Spinal cord (tissue), 10 donors: ENCODE data around the gene AEN. TPM values are rescaled to one million over a fixed set of nuclear protein-coding genes. Genes with fewer than 3 reads are reported as not detected.

ENCODE experiments used
- DNase-seq, 6 donors: peaks; one replicate each; pipeline versions ENCODE4 v3.0.0 to v3.0.0-alpha.2; 2013 to 2015; ENCODE audit warnings: low spot score in 6 of 6, low read depth in 4 of 6
- H3K27ac ChIP-seq: one replicate; pipeline ENCODE4 v1.5.1; 2013; ENCODE audit warnings: low read depth, low read length, control low read depth
- H3K27me3 ChIP-seq: one replicate; pipeline ENCODE4 v1.6.1; 2013; ENCODE audit warnings: low read length; ENCODE audit not compliant: control insufficient read depth, insufficient read depth
- H3K36me3 ChIP-seq: one replicate; pipeline ENCODE4 v1.6.1; 2013; ENCODE audit warnings: low read length; ENCODE audit not compliant: control insufficient read depth, insufficient read depth
- H3K4me1 ChIP-seq: one replicate; pipeline ENCODE4 v1.6.1; 2013; ENCODE audit warnings: low read length; ENCODE audit not compliant: control insufficient read depth, insufficient read depth
- H3K4me3 ChIP-seq: one replicate; pipeline ENCODE4 v1.5.1; 2013; ENCODE audit warnings: low read depth, low read length, control low read depth
- H3K9me3 ChIP-seq: one replicate; pipeline ENCODE4 v1.6.1; 2013; ENCODE audit warnings: low read length; ENCODE audit not compliant: control insufficient read depth, insufficient read depth
- WGBS: methylation state at CpG from one replicate; pipeline ENCODE4 v1.1.5; 2013; ENCODE audit warnings: missing lambda C conversion rate; ENCODE audit not compliant: insufficient coverage; 5-methylcytosine and 5-hydroxymethylcytosine counted together
- long read RNA-seq, 4 donors: transcript quantifications; one replicate each; lab custom pipeline, GENCODE V29; 2026
- polyA plus RNA-seq, 2 donors: library from polyadenylated mRNA; unstranded; fragments of 120-200 nt; gene quantifications; one replicate each; pipeline ENCODE4 v1.2.1, GENCODE V29; 2013; ENCODE audit not compliant: insufficient read length in 2 of 2
- total RNA-seq, 2 donors: library from RNA; depleted of rRNA in 1 of 2; stranded (reverse); fragments of 120-200 nt in 1 of 2; fragments of >200 nt in 1 of 2; gene quantifications; one replicate each; pipeline versions ENCODE4 v1.2.3 to v1.2.4, GENCODE V29; 2013 to 2014
- donor health status: healthy.

The AEN gene, protein sequence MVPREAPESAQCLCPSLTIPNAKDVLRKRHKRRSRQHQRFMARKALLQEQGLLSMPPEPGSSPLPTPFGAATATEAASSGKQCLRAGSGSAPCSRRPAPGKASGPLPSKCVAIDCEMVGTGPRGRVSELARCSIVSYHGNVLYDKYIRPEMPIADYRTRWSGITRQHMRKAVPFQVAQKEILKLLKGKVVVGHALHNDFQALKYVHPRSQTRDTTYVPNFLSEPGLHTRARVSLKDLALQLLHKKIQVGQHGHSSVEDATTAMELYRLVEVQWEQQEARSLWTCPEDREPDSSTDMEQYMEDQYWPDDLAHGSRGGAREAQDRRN
- total RNA-seq: 1 to 10 TPM; 7.0 to 7.3 TPM
- 10 to 100 TPM in 1 of 2 donors, 1 to 10 TPM in 1; 8.3 to 10.1 TPM for polyA plus RNA-seq
- long read RNA-seq, donor 1, full-length matches to known transcripts: 3 of 3 reads
- long read RNA-seq, donor 1, partial matches to known transcripts: 0 of 3 reads
- long read RNA-seq, donor 1, other reads (novel, unspliced or antisense): 0 of 3 reads
- long read RNA-seq, donor 2, partial matches to known transcripts: 0 of 1 reads
- long read RNA-seq, donor 2, other reads (novel, unspliced or antisense): 0 of 1 reads
- long read RNA-seq, donor 3, partial matches to known transcripts: 5 of 6 reads
- long read RNA-seq, donor 3, other reads (novel, unspliced or antisense): 0 of 6 reads
- long read RNA-seq, donor 4: 0 reads

DNA sequence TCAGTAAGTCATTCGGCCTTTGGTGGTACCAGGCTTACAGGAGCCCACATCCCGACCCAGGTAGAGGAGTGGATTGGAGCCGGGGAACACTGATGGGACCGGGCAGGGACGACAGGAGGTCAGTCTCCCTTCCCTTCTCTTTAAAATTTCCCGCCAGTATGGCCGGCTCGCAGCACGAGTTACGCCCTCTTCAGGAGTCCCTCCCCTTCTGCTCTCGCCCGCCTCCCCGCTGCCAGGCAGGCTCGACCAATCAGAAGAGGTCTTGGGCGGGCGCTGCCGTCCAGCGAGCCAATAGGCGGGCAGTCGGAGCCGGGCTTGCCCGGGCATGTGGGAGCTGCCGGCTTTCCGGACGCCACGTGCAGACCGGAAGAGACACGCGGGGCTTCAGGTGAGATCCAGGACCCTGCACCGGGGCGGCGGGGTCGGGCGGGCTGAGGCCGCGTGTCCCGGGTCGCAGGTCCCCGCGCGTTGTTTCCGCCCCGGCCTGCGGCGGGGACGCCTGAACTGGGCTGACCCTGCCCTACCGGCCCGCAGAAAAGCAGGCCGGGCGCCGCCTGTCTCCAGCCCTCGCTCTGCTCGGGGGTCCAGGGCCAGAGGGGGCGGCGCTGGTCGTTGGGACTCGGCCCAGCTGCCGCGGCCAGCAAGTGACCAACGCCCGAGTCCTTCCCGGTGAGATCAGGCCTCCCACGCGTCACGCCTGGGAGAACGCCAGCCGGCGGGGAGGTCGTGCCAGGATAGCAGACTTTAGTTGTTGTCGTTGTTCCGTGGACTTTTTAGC lies at the start of gene AEN:
Gene AEN, plus strand, starts transcription at position 346 of the 778 bp plus-strand sequence. CDS start 4,870 bp downstream, outside the sequence.
- DNase-seq: peak in 5 of 6 donors; percentile 86 to 98 (median 93)
- peaks cover 23% of the 10 kb centered on the region for H3K4me1 ChIP-seq
- peak within 1 kb of the TSS; percentile 52 for H3K27ac ChIP-seq
- no peaks in the 10 kb centered on the region for H3K9me3 ChIP-seq
- H3K36me3 ChIP-seq: peaks cover 6% of the 10 kb centered on the region
- WGBS: under 1% methylated on average over 71 of the region's 71 CpGs
- H3K4me3 ChIP-seq: peak within 1 kb of the TSS; percentile 59
- H3K27me3 ChIP-seq: no peaks in the 10 kb centered on the region

DNA sequence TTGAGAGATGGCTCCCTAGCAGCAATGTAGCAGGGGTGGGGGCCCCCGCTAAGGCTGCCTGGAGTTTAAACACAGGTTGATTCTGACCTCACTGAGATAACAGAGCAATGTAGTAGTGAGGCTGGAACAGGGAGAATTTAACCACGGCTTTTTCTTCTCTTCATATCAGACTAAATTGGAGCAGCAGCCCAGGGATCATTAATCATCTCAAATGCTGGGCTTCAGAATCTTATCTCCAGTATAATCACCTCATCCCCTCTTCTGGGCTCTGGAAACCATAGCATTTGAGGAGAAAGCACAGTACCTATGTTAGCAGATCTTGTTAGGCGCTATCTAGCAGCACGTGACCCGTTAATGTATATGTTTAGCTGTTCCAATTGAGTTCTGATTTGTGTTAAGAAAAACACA lies 49.3 kb upstream of the AEN start:
- no peaks in the 10 kb centered on the region for H3K27me3 ChIP-seq
- H3K9me3 ChIP-seq: no peaks in the 10 kb centered on the region
- WGBS: no CpG with 5 or more reads among the region's 5 CpGs
- peak in 1 of 6 donors; percentile 60 for DNase-seq
- no peak overlapping the region for H3K27ac ChIP-seq
- H3K4me1 ChIP-seq: peaks cover 14% of the 10 kb centered on the region
- H3K36me3 ChIP-seq: no peaks in the 10 kb centered on the region
- no peak overlapping the region for H3K4me3 ChIP-seq

DNA sequence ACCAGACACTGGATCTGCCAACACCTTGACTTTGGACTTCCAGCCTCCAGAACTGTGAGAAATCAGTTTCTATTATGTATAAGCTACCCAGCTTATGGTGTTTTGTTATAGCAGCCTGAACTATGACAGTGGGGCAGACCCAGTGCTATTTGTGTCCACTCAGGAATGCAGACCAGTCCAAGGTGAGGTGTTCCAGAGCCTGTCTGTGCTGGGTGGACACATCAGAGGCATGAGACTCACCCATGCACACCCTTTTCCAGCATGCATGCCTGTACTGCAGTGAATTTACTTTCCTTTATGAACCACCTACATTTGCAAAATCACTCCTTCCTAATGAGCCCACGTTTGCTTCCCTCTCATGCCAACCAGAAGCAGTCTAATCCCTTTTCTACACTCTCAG lies 47.1 kb upstream of the AEN start:
- Histone ChIP-seq H3K27me3 (no peaks in the 10 kb centered on the region), H3K4me1 (peaks cover 14% of the 10 kb centered on the region), H3K9me3 (no peaks in the 10 kb centered on the region), H3K36me3 (no peaks in the 10 kb centered on the region), H3K27ac (no peak overlapping the region), H3K4me3 (no peak overlapping the region)
- no peak for DNase-seq
- WGBS: 63% methylated on average over 1 of the region's 1 CpG

DNA sequence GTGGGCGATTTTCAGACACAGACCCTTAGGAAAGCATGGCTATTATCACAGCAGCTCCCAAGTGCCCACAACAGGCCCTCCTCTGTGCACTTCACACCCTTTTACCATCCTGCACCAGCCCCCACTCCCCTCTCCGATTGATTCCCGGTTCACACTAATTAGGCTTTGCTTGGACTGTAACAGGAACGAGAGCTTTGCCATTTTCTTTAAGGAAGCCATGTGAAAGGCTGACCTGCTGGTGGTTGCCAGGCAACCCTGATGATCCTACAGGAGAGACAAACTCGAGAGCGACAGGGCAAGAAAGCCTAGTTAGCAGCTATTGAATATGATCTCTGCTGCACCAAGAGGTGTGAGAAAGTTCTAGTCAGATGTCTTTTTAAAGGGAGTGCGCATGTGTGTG lies 46.5 kb upstream of the AEN start:
- no peak overlapping the region for H3K27ac ChIP-seq
- H3K36me3 ChIP-seq: no peaks in the 10 kb centered on the region
- peak in 4 of 6 donors; percentile 15 to 92 (median 50) for DNase-seq
- WGBS: 15% methylated on average over 7 of the region's 7 CpGs
- H3K4me1 ChIP-seq: peaks cover 14% of the 10 kb centered on the region
- H3K9me3 ChIP-seq: no peaks in the 10 kb centered on the region
- no peak overlapping the region for H3K4me3 ChIP-seq
- no peaks in the 10 kb centered on the region for H3K27me3 ChIP-seq

DNA sequence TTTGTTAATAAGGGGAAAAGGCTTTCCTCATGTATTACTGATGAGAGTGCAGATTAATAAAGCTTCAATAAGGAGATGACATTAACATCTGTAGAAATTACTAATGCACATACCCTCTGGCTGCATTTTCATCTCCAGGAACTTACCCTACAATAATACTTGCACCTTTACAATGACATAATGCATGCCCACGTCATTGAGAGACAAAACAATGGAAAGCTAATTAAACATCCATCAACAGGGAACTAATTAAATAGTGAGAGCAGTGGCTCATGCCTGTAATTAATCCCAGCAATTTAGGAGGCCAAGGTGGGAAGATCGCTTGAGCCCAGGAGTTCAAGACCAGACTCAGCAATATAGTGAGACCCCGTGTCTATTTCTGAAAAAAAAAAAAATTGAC lies 41.8 kb upstream of the AEN start:
- no CpG with 5 or more reads among the region's 3 CpGs for WGBS
- no peak overlapping the region for H3K27ac ChIP-seq
- no peaks in the 10 kb centered on the region for H3K36me3 ChIP-seq
- no peaks in the 10 kb centered on the region for H3K9me3 ChIP-seq
- H3K4me3 ChIP-seq: no peak overlapping the region
- H3K27me3 ChIP-seq: no peaks in the 10 kb centered on the region
- peak in 1 of 6 donors; percentile 58 for DNase-seq
- H3K4me1 ChIP-seq: peaks cover 5% of the 10 kb centered on the region

DNA sequence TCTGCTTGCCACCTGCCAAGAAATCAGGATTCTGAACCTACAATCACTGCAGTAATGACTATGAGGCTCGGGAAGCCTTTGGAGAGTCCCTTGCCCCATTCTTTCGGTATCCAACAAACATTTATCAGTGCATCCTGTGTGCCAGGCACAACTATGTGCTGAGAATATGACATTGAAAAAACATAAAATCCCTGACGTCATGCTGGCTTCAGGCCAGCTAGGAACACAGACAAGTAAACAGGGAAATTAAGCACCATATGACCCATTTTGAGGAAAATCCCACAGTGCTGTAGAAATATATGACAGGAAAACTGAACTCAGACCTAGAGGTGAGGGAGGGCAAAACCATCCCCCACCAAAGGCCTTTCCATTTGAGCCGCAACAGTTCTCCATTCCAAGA lies 40.6 kb upstream of the AEN start:
- Histone ChIP-seq H3K27me3 (no peaks in the 10 kb centered on the region), H3K4me3 (no peak overlapping the region), H3K4me1 (no peaks in the 10 kb centered on the region), H3K36me3 (no peaks in the 10 kb centered on the region), H3K9me3 (no peaks in the 10 kb centered on the region), H3K27ac (no peak overlapping the region)
- WGBS: 53% methylated on average over 2 of the region's 4 CpGs
- DNase-seq: peak in 2 of 6 donors; percentile 12 to 42

DNA sequence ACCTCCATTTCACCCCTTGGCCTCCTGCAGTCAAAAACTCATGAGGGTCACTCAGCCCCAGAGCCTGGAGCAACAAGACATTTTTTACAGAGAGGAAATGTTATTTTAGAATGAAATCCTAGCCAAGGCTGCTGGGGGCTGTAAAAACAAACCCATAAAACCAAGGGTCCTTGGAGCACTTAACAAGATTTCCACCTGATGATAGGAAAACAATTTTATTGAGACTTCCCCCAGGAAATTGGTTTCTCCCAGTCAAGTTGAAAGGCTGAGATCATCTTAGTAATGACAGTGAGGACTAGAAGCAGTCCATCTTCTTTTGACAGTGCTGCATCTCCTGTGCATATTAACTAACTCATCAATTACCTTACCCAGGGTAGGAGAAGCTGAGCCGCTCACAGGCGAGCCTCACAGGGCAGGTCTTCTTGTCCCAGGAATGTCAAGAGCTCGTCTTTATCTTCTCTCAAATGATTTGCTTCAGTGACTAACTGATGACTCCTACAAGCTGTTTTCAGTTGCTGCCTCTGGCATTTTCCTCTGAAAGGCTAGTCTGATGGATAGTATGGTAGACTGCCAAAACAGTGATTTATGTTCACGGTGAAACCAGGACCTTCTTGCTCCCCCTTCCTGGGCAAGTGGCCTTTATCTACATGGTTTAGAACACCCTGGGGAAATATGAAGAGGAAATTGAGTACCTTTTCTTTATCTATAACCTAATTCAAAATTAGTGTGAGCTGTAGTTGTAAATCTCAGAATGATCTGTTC lies 34.6 kb upstream of the AEN start:
- no peaks in the 10 kb centered on the region for H3K36me3 ChIP-seq
- H3K4me3 ChIP-seq: no peak overlapping the region
- H3K27ac ChIP-seq: no peak overlapping the region
- 30% methylated on average over 2 of the region's 4 CpGs for WGBS
- no peaks in the 10 kb centered on the region for H3K27me3 ChIP-seq
- H3K4me1 ChIP-seq: peaks cover 3% of the 10 kb centered on the region
- DNase-seq: peak in 1 of 6 donors; percentile 66
- H3K9me3 ChIP-seq: no peaks in the 10 kb centered on the region

DNA sequence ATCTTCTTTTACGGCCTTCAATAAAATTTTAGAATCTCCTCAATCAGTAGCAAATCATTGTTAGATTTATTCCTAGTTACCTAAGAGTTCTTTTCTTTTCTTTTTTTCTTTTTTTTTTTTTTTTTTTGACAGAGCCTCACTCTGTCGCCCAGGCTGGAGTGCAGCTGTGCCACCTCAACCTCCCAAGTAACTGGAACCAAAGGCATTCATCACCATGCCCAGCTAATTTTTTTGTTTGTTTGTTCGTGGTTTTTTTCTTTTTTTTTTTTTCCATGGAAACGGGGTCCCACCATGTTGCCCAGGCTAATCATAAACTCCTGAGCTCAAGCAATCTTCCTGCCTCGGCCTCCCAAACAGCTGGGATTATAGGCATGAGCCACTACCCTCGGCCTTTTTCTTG lies 30.4 kb upstream of the AEN start:
- no peaks in the 10 kb centered on the region for H3K27me3 ChIP-seq
- no peaks in the 10 kb centered on the region for H3K9me3 ChIP-seq
- WGBS: no CpG with 5 or more reads among the region's 6 CpGs
- H3K36me3 ChIP-seq: no peaks in the 10 kb centered on the region
- peaks cover 3% of the 10 kb centered on the region for H3K4me1 ChIP-seq
- DNase-seq: no peak
- H3K27ac ChIP-seq: no peak overlapping the region
- H3K4me3 ChIP-seq: no peak overlapping the region

DNA sequence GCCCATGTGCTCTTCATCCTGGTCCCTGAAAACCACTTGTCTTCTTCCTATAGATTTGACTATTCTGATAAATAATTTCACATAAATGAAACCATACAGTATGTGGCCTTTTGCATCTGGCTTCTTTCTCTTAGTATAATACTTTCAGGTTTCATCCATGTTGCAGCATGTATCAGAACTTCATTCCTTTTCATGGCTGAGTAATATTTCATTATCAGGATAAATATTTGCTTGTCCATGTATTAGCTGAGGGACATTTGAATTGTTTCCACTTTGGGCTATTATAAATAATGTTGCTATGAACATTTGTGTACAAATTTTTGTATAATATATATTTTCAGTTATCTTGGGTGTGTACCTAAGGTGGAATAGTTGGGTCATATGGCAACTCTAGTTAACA lies 29.8 kb upstream of the AEN start:
- H3K36me3 ChIP-seq: no peaks in the 10 kb centered on the region
- H3K27me3 ChIP-seq: no peaks in the 10 kb centered on the region
- peaks cover 3% of the 10 kb centered on the region for H3K4me1 ChIP-seq
- no peak for DNase-seq
- no peaks in the 10 kb centered on the region for H3K9me3 ChIP-seq
- H3K4me3 ChIP-seq: no peak overlapping the region
- H3K27ac ChIP-seq: no peak overlapping the region
